GM21360 (cell line): Measurements from ENCODE around the gene SAMD11.

Source experiments
- ATAC-seq: cut with Tn5 transposase; IDR thresholded peaks from one replicate; pipeline ENCODE4 v1.9.1; 2021; ENCODE audit warnings: mild to moderate bottlenecking, moderate library complexity; ENCODE audit not compliant: unreplicated experiment

SAMD11 gene

DNA sequence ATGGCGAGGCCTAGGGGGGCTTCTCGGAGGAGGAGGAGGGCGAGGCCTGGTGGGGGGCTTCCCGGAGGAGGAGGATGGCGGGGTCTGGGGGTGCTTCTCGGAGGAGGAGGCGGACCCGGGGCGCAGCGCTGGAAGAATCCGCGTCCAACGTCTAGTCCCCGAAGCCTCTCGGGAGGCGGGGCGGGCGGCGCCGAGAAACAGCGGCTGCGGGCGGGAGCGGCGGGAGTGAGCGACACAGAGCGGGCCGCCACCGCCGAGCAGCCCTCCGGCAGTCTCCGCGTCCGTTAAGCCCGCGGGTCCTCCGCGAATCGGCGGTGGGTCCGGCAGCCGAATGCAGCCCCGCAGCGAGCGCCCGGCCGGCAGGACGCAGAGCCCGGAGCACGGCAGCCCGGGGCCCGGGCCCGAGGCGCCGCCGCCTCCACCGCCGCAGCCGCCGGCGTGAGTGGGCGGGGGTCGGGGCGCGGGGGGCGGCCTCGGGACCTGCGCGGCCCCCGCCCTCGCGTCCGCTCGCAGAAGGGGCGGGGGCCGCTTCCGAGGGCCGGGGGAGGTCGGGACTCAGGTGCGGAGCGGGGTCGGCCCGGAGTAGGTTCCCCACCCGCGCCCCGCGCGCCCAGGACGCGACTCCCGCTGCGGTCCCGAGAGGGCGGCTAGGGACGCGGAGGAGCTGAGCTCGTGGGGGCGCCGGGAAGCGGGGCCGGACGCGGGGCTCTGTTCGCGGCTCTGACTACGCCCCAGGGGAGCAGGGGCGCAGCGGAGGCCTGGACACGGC, 36.8 kb downstream of the SAMD11 start, which contains the start of gene KLHL17:
Gene KLHL17 (plus strand): TSS at position 222 of the 769 bp plus-strand sequence. CDS start 110 bp downstream, at position 332.
- ATAC-seq: peak; percentile 46

DNA sequence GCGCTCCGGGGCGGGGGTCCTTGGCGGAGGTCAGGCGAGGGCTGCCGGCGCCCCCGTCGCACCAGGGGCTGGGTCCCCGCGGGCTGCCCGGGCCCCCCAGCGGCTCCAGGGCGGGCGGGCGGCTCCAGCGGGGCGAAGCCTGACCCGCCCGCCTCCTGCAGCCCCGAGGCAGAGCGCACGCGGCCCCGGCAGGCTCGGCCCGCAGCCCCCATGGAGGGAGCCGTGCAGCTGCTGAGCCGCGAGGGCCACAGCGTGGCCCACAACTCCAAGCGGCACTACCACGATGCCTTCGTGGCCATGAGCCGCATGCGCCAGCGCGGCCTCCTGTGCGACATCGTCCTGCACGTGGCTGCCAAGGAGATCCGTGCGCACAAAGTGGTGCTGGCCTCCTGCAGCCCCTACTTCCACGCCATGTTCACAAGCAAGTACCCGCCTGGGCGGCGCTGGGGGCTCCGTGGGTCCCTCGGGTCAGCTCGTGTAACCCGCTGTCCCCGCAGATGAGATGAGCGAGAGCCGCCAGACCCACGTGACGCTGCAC, 37.5 kb downstream of the SAMD11 start:
- no peak for ATAC-seq

DNA sequence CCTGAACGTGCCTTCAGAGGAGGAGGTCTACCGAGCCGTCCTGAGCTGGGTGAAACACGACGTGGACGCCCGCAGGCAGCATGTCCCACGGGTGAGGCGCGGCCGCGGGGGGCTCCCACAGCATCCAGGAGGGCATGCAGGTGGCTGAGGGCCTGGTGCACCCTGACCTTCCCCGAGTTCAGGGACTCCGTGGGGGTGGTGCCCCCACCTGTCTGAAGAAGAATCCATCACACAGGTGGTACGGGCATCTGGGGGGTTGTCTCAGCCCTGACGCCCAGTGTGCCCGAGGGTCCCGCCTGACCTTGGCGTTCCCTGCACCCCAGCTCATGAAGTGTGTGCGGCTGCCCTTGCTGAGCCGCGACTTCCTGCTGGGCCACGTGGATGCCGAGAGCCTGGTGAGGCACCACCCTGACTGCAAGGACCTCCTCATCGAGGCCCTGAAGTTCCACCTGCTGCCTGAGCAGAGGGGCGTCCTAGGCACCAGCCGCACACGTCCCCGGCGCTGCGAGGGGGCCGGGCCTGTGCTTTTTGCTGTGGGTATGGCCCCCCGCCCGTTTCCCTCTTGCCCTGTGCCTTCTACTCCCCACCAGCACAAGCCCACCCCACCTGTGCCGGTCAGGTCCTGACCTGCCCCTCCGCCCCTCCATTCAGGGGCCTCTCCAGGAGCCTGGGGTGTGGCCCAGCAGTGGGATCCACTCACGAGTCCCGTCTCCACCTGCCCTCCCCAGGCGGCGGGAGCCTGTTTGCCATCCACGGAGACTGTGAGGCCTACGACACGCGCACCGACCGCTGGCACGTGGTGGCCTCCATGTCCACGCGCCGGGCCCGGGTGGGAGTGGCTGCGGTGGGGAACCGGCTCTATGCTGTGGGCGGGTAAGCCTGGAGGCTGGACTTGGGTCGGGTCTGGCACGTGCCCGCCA, 38.9 kb downstream of the SAMD11 start:
- ATAC-seq: no peak

DNA sequence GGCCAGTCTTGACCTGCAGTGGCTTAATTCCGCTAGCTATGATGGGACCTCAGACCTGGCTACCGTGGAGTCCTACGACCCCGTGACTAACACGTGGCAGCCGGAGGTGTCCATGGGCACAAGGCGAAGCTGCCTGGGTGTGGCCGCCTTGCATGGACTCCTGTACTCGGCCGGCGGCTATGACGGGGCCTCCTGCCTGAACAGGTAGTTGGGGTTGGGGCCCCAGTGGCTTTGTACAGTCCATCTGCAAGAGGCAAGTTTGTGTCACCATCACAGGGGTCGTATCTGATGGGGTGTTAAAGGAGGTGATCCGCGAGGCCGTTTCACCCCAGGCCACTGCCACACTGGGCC, 39.6 kb downstream of the SAMD11 start:
- ATAC-seq: no peak

DNA sequence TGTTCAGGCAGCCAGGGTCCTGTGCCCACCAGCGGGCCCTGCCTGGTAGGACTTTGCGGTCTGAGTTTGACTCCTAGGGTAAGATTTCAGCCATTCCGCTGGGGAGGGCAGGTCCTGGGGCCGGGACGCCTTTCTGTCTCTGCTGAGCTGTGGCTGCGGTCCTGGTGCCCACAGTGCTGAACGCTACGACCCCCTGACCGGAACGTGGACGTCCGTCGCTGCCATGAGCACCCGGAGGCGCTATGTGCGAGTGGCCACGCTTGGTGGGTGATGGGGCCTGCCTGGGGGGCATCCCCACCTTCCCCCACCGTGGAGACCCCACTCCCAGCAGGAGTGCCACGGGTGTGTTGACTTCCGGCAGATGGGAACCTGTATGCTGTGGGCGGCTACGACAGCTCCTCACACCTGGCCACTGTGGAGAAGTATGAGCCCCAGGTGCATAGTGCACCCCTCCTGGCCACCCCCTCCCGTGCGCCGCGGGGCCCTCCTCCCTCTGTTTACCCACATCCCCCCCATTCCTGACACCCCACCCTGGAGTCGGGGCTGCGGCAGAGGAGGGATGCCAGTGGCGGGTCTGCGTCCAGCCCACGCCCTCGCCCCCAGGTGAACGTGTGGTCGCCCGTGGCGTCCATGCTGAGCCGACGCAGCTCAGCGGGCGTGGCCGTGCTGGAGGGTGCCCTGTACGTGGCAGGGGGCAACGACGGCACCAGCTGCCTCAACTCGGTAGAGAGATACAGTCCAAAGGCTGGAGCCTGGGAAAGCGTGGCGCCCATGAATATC, 40.2 kb downstream of the SAMD11 start:
- no peak for ATAC-seq

DNA sequence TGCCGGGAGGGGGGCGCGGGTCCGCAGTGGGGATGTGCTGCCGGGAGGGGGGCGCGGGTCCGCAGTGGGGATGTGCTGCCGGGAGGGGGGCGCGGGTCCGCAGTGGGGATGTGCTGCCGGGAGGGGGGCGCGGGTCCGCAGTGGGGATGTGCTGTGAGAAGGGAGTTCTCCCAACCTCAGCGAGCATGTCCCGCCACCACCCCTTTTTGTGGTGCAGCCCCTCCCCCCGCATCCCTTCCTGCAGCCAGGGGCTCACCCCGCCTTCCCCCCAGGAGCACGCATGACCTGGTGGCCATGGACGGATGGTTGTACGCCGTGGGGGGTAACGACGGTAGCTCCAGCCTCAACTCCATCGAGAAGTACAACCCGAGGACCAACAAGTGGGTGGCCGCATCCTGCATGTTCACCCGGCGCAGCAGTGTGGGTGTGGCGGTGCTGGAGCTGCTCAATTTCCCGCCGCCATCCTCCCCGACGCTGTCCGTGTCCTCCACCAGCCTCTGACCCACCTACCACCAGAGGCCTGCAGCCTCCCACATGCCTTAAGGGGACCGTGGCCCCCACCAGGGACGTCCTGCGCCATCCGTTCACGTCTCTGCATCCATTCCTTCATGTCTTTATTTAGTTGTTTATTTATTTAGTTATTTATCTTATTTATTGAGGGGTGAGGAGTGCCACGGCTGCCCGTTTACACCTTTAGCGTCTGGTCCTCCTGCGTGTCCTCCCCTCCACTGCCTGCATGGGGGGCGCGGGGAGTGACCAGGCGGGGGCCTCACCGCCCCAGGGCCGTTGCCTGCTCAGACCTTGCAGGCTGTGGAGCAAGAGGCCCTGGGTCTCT, 41.2 kb downstream of the SAMD11 start:
- ATAC-seq: no peak

DNA sequence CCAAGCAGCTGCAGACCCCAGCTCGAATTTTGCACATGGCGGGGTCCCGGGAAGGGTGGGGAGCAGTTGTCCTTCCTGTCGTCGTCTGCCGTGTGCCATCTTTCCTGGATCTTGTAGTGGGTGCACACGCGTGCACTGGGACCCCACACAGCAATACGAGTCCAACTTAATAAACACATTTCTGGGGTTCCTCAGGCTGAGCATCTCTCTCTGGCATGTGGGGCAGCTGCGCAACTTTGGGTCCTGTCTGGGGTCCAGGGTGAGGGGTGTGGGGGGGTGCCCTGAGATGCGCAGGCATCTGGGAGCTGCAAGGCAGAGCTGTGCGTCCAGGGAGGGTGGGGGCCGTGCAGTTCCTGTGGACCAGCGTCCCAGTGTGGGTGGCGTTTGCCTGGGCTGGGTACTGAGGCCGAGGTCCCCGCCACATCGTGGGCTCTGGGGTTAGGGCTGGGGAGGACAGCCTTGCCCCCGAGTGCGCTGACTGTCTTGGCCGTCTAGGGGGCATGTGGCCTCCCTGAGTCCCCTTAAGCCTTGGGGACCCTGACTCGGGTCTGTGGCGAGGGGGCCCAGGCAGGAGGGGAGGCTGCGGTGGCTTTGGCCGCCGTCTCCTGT, 41.9 kb downstream of the SAMD11 start:
- no peak for ATAC-seq

DNA sequence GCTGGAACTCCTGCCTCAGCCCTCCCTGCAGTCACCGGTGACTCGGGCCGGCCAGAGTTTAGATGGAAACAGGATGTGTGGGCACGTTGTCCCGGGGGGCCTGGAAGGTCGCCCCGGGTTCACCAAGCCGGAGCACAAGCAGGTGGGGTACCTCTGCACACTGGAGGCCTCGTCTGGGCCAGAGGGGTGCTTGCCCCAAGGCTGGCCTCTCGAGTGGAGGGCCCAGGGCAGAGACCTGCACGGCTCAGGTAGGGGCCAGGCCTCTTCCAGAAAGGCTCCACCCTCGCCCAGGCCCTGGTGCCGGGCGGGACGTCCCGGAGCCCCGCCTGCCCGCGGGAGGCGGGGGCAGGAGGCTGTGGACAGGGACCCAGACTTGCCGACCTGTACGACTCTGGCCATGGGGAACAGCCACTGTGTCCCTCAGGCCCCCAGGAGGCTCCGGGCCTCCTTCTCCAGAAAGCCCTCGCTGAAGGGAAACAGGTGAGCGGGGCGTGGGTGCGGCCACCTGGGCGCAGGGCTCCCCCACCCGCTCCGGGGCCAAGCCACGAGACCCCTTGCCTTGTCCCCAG, 42.5 kb downstream of the SAMD11 start, which contains the start of gene PLEKHN1:
Gene PLEKHN1 (plus strand): TSS at position 348 of the 569 bp plus-strand sequence. CDS start 50 bp downstream, at position 398.
- peak; percentile 28 for ATAC-seq

DNA sequence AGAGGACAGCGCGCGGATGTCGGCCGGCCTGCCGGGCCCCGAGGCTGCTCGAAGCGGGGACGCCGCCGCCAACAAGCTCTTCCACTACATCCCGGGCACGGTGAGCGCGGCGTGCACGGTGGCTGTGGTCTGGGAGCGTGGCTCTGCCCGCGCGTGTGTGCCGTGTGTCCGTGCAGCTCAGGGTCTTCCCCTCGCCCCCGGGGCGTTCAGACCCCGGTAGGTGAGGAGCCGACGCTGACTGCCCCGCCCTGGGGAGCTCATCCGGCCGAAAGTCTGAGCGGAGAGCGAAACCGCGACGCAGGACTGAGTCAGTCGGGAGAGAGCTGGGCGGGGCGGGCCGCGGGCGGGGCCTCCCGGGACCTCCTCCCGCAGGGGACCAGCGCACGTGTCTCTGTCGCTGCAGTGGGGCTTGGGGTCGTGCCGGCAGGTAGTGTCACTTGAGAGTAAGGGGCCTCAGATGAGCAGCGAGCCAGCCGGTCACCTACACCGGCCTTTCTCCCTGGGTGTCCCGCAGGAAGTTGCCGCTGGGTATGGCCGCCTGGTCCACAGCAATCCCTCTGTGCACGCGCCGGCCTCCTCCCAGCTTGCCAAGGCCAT, 43.1 kb downstream of the SAMD11 start:
- ATAC-seq: peak; percentile 64

DNA sequence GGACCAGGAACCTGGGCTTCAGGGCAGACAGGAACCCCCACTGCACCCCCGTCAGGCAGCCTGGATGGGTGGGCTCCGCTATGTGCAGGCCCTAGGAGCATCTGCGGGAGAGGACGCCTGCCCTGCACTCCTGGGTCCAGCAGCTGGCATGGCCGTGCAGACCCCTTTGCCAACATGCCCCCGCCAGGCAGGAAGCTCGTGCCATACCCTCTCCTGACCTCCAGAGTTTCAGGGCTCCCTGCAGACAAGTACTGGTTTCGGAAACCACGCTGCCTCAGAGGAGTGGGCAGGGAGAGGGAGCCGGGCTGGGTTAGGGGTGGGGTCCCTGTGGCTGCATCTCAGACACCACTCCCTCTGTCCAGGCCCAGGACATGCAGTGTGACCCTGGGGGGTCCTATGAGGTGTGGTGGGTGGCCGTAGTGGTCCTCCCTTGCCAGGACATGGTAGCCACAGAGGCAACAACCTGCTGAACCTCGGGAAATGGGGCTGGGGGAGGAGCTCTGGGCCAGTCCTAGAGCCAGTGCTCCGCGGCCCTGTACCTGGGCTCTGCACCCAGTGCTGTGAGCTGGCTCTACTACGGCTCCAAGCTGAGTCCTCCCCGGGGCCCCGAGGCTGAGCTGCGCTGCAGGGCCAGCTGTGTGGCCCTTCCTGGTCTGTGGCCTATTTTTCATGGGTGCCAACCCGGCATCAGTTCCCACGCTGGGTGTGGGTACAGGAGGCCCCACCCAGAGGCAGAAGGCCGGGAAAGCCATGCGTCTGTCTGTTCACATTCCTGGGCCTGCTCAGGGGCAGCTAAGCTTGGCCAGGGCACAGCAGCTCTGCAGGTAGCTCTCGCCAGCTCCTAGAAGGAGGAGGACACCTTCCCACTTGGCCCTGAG, 44.0 kb downstream of the SAMD11 start:
- ATAC-seq: no peak

DNA sequence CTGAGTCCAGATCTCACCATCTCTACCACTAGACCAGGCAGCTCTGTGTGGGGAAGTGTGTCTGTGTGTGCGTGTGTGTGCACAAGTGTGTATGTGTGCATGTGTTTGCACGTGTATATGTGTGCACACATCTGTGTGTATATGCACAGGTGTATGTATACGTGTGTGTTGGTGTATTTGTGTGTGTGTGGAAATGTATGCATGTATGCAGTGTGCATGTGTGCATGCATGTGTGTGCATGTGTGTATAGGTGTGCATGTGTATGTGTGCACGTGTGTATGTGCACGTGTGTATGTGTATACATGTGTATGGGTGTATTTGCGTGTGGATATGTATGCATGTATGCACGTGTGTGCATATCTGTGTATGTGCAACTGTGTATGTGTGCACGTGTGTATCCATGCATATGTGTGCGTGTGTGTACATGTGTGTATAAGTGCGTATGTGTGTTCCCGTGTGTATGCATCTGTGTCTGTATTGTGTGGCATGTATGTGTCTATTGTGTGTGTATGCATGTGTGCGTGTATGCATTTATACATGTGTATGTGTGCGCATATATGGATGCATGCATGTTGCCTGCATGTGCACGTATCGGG, 45.6 kb downstream of the SAMD11 start:
- ATAC-seq: no peak

DNA sequence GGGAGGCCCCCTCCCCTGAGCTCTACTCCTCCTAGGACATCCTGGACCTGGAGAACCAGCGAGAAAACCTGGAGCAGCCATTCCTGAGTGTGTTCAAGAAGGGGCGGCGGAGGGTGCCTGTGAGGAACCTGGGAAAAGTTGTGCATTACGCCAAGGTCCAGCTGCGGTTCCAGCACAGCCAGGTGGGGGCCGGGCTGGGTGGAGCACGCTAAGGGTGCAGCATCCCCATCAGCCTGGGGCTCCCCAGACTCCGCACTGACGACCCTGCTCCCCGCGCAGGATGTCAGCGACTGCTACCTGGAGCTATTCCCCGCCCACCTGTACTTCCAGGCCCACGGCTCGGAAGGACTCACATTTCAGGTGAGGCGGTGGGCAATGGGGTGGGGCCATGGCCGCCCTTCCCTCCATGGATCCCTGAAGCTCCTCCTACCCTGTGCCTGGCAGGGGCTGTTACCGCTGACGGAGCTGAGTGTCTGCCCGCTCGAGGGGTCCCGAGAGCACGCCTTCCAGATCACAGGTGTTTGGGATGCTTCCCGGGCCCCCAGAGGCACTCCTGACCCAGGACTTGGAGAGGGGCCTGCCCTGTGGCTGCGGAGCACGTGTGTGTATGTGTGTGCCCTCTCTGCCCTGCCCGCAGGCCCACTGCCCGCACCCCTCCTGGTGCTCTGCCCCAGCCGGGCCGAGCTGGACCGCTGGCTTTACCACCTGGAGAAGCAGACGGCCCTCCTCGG, 46.7 kb downstream of the SAMD11 start:
- ATAC-seq: no peak

DNA sequence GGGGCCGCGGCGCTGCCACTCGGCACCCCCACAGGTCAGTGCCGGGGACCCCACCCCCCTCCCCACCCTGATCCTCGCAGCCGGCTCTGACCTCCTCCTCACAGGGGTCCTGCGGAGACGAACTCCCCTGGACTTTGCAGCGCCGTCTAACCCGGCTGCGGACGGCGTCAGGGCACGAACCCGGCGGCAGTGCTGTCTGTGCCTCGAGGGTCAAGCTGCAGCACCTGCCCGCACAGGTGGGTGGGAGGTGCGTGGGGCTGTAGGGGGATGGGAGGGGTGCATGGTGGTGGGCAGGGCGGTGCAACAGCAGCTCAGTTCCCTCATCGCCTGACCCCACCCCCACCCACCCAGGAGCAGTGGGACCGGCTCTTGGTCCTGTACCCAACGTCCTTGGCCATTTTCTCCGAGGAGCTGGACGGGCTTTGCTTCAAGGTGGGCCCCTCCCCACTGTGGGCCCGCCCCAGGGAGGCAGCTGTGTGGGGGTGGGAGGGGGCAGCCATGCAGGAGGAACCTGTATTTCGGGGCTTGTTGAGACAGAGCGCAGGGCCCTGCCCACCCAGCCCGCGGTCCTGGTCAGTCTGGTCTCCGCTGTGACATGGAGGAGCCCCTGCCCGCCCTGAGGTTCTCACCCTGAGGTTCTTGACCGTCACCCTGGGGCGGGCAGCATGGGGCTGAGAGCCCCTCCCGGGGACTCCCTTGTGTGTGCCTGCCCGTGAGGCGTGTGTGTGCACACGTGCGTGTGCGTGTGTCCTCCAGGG, 47.4 kb downstream of the SAMD11 start:
- ATAC-seq: no peak

DNA sequence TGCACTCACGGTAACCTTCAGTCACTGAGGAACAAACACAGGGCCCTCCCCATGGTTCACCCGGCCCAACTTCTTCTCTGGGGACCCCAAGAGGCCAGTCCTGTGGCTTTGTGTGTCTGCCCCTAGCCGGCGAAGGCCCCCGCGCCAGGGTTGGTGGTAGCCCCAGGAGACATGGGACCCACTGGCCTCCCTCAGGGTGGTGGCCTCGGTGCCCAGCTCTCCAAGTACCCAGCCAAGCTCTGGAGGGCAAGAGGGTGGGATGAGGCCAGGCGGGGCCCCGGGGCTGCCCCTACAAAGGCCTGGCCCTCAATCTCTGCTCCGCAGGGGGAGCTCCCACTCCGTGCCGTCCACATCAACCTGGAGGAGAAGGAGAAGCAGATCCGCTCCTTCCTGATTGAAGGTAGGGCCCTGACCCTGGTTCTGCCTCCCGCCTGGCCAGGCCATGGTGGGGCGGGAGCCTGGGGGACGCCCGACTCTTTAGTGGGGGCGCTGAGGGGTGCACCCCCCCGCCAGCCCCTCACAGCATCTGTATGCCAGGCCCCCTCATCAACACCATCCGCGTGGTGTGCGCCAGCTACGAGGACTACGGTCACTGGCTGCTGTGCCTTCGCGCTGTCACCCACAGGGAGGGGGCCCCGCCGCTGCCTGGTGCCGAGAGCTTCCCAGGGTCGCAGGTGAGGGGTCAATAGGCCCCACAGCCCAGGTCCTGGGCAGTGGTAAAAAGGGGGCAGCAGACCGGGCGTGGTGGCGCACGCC, 48.2 kb downstream of the SAMD11 start:
- no peak for ATAC-seq

DNA sequence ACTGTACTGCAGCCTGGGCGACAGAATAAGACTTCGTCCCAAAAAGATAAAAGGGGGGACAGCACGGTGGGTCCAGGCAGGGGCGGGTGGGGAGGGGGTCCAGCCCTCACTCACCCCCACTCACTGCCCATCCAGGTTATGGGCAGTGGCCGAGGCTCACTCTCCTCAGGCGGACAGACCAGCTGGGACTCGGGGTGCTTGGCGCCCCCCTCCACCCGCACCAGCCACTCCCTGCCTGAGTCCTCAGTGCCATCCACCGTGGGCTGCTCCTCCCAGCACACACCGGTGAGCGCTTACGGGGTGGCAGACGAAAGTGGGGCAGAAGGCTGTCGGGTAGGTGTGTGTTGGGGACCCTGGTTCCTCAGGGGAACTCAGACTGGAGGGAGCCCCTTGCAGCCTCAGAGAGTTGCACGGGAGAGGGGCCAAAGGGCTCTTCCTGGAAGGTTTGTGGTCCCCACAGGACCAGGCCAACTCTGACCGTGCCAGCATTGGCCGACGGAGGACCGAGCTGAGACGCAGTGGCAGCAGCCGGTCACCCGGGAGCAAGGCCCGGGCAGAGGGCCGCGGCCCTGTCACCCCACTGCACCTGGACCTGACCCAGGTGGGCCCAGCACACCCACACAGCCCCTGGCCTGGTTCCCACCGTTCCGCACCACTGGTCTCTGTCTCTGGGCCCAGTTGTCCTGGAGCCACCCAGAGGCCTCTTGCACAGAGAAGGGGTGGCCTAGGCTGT, 49.2 kb downstream of the SAMD11 start:
- ATAC-seq: no peak
